ENCODE measurements around the gene PRR18.

DNA sequence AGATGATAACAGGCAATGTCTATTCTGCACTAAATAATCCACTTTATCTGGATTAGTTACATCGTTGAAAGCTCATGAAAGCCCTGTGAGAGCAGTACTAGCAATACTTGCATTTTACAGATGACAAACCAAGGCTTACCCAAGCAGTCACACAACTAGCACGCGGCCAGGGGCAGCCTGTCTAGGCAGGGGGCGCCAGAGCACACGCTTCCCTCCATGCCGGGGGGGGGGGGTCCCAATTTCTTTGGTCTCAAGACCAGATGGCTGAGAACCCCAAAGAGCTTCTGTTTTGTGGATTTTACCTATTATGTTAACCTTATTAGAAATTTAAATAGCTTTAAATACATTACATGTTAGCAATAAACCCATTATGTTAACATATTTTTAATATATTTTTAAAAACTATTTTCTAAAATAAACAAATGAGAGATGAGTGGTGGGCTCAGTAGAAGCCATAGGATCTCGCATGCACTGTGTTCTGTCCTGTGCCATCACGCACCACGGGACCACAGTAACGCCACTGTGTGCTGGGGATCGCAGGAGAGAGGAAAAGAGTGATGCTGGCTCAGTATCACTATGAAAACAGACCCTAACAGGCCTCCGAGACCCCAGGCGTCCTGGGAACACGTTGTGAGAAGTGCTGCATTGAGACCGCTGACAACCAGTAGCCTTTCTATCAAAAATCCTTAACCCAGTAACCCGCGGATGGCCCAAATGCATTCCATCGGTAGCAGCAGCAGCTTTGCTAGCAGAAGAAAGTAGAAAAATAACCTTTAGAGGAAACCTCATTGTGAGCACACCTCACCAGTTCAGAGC is 5.3 kb upstream of the PRR18 start:
- TF ChIP-seq ZNF384 (IDR thresholded peaks at IDR 0.05) (no peak), FOXK2 (IDR thresholded peaks at IDR 0.05) (no peak), FOXM1 (IDR thresholded peaks at IDR 0.05; ENCODE audit: borderline replicate concordance) (peak; percentile 35; the same call in 1 of the 2 replicates), NFRKB (IDR thresholded peaks at IDR 0.05) (no peak), HDGF (IDR thresholded peaks at IDR 0.05; ENCODE audit: borderline replicate concordance) (no peak), SUZ12 (IDR thresholded peaks at IDR 0.05) (no peak), BHLHE40 (IDR thresholded peaks at IDR 0.05; ENCODE audit: borderline replicate concordance) (no peak), ARNT (IDR thresholded peaks at IDR 0.05) (no peak), CTBP1 (IDR thresholded peaks at IDR 0.05; ENCODE audit: borderline replicate concordance) (no peak), ELF4 (IDR thresholded peaks at IDR 0.05) (no peak), SP1 (IDR thresholded peaks at IDR 0.05) (no peak)
- TF ChIP-seq, protein P1, sequence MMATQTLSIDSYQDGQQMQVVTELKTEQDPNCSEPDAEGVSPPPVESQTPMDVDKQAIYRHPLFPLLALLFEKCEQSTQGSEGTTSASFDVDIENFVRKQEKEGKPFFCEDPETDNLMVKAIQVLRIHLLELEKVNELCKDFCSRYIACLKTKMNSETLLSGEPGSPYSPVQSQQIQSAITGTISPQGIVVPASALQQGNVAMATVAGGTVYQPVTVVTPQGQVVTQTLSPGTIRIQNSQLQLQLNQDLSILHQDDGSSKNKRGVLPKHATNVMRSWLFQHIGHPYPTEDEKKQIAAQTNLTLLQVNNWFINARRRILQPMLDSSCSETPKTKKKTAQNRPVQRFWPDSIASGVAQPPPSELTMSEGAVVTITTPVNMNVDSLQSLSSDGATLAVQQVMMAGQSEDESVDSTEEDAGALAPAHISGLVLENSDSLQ (IDR thresholded peaks at IDR 0.05), result no peak
